Lower leg skin (tissue), 4 donors: Measurements from ENCODE around the gene TLCD1. TPM values are rescaled to one million over a fixed set of nuclear protein-coding genes. Genes with fewer than 3 reads are reported as not detected.

Experiments used
- DNase-seq, 2 donors: peaks; one replicate each; pipeline ENCODE4 v3.0.0-alpha.2; 2019; ENCODE audit warnings: low spot score in 2 of 2
- H3K4me3 ChIP-seq: fragments of 200-600 bp; sonication (generic); 2 replicates; pipeline ENCODE4 v1.5.1; 2017; ENCODE audit warnings: mild to moderate bottlenecking, low read depth; ENCODE audit not compliant: poor library complexity, severe bottlenecking
- CTCF ChIP-seq, 3 donors: fragments of 450-650 bp; IDR thresholded peaks; one replicate each; pipeline ENCODE4 v1.5.1; 2016; ENCODE audit warnings: antibody characterized with exemption in 3 of 3, mild to moderate bottlenecking in 3 of 3, moderate library complexity in 2 of 3
- POLR2A ChIP-seq, 2 donors: fragments of 450-650 bp; IDR thresholded peaks; one replicate each; pipeline ENCODE4 v1.6.1; 2016 to 2017; ENCODE audit warnings: antibody characterized with exemption in 2 of 2, mild to moderate bottlenecking in 1 of 2, moderate library complexity in 1 of 2
- WGBS, 2 donors: methylation state at CpG; one replicate each; pipeline ENCODE4 v1.1.5; 2018; 5-methylcytosine and 5-hydroxymethylcytosine counted together
- intact Hi-C: fragments of 100-400 bp; cut with DNase I; formaldehyde crosslinking; loops from one replicate; pipeline ENCODE4 v1.15.0; 2023; ENCODE audit warnings: low total_unique reads
- total RNA-seq, 4 donors: library from RNA; depleted of rRNA; stranded (reverse); fragments of >200 nt; gene quantifications; one replicate each; pipeline ENCODE4 v1.1.0, GENCODE V29; 2016

Gene TLCD1
- total RNA-seq, 4 donors from 2014 or later = 9.4 to 33.6 (median 23.5) TPM

- H3K4me3 ChIP-seq = no peak overlapping the region
- intact Hi-C loops = loop anchor here (5.0 kb wide), 1 partner anchor 154 kb away; no protein-coding TSS in a partner anchor
- 85 to 89% methylated on average over 1 of the region's 1 CpG for WGBS, 2 donors
- DNase-seq = no peak
- TF ChIP-seq POLR2A (IDR thresholded peaks at IDR 0.05) = no peak
- no peak for TF ChIP-seq CTCF (IDR thresholded peaks at IDR 0.05)
These were observed 37.2 kb upstream of the TLCD1 start for GRCh38 chr17:28763137-28763799.

GRCh38 chr17:28760601-28761562 lies 34.8 kb upstream of the TLCD1 start:
- DNase-seq = no peak
- intact Hi-C loops = loop anchor here (5.0 kb wide), 1 partner anchor 156 kb away; no protein-coding TSS in a partner anchor
- no peak overlapping the region for H3K4me3 ChIP-seq
- no peak for TF ChIP-seq POLR2A (IDR thresholded peaks at IDR 0.05)
- 41 to 50% methylated on average over 9 of the region's 9 CpGs for WGBS, 2 donors

- H3K4me3 ChIP-seq = no peak overlapping the region
- DNase-seq = no peak
- intact Hi-C loops = no loop called here
- TF ChIP-seq POLR2A (IDR thresholded peaks at IDR 0.05) = no peak
- TF ChIP-seq CTCF (IDR thresholded peaks at IDR 0.05) = no peak
- 87 to 91% methylated on average over 18 of the region's 18 CpGs for WGBS, 2 donors
These were observed 33.3 kb upstream of the TLCD1 start for GRCh38 chr17:28759256-28759865.

GRCh38 chr17:28758411-28759121 lies 32.5 kb upstream of the TLCD1 start:
- no peak for DNase-seq
- WGBS, 2 donors = 93 to 94% methylated on average over 29 to 31 of the region's 32 CpGs
- intact Hi-C loops = no loop called here
- H3K4me3 ChIP-seq = no peak overlapping the region
- TF ChIP-seq POLR2A (IDR thresholded peaks at IDR 0.05) (no peak), CTCF (IDR thresholded peaks at IDR 0.05) (no peak)

GRCh38 chr17:28756049-28756804 lies 30.2 kb upstream of the TLCD1 start:
- TF ChIP-seq CTCF (IDR thresholded peaks at IDR 0.05) = no peak
- TF ChIP-seq POLR2A (IDR thresholded peaks at IDR 0.05) = no peak
- no peak for DNase-seq
- intact Hi-C loops = no loop called here
- 64 to 66% methylated on average over 5 of the region's 5 CpGs for WGBS, 2 donors
- H3K4me3 ChIP-seq = no peak overlapping the region
